Lung microvascular endothelial cell (primary cell): ENCODE data around the gene GTF2IRD2. TPM values are rescaled to one million over a fixed set of nuclear protein-coding genes. Genes with fewer than 3 reads are reported as not detected.
A peak's percentile ranks its signal among the peaks of the same experiment; 100 is the strongest.
"Not testable (repeated sequence)": the region's sequence is repeated elsewhere in the genome, so short reads cannot be mapped to it uniquely, and the experiment has no call there.

ENCODE experiments used
- DNase-seq, 2 donors: peaks; one replicate each; pipeline versions ENCODE4 v3.0.0 to v3.0.0-alpha.2; 2010; ENCODE audit warnings: low read depth in 2 of 2
- total RNA-seq: library from RNA; depleted of rRNA; stranded (reverse); fragments of >200 nt; gene quantifications from 2 replicates; pipeline ENCODE4 v1.2.1, GENCODE V29; 2014

Gene GTF2IRD2
- total RNA-seq = 4.6 and 5.4 TPM in 2 replicates

- not testable (repeated sequence) for DNase-seq
Observed at GRCh38 chr7:74850833-74851721, at the start of gene GTF2IRD2. GTF2IRD2 (minus strand) TSS chr7:74851605; CDS start chr7:74836378, 15,227 bp downstream.

GRCh38 chr7:74890158-74891123 is 39.0 kb upstream of the GTF2IRD2 start:
- DNase-seq = peak; percentile 79 to 80

- not testable (repeated sequence) for DNase-seq
Observed at GRCh38 chr7:74889518-74890129, 38.2 kb upstream of the GTF2IRD2 start.

- DNase-seq = not testable (repeated sequence)
Observed at GRCh38 chr7:74885295-74885694, 33.9 kb upstream of the GTF2IRD2 start.

GRCh38 chr7:74882110-74882509 is 30.7 kb upstream of the GTF2IRD2 start:
- DNase-seq = not testable (repeated sequence)

- DNase-seq = peak in 1 of 2 donors; percentile 17
Observed at GRCh38 chr7:74874748-74875512, 23.5 kb upstream of the GTF2IRD2 start.

- not testable (repeated sequence) for DNase-seq
Observed at GRCh38 chr7:74874104-74874747, 22.8 kb upstream of the GTF2IRD2 start.

GRCh38 chr7:74872542-74872941 is 21.1 kb upstream of the GTF2IRD2 start:
- not testable (repeated sequence) for DNase-seq

- not testable (repeated sequence) for DNase-seq
Observed at GRCh38 chr7:74865777-74866176, 14.4 kb upstream of the GTF2IRD2 start.

GRCh38 chr7:74849853-74850252 is 1.6 kb downstream of the GTF2IRD2 start:
- not testable (repeated sequence) for DNase-seq

GRCh38 chr7:74830411-74830810 is 21.0 kb downstream of the GTF2IRD2 start:
- DNase-seq = not testable (repeated sequence)

- DNase-seq = not testable (repeated sequence)
Observed at GRCh38 chr7:74829959-74830358, 21.4 kb downstream of the GTF2IRD2 start.

- not testable (repeated sequence) for DNase-seq
Observed at GRCh38 chr7:74821259-74821658, 30.1 kb downstream of the GTF2IRD2 start.

GRCh38 chr7:74820146-74820805 is 31.1 kb downstream of the GTF2IRD2 start:
- not testable (repeated sequence) for DNase-seq

- not testable (repeated sequence) for DNase-seq
Observed at GRCh38 chr7:74815882-74816281, 35.5 kb downstream of the GTF2IRD2 start.

GRCh38 chr7:74798644-74799043 is 52.8 kb downstream of the GTF2IRD2 start:
- DNase-seq = not testable (repeated sequence)

- DNase-seq = not testable (repeated sequence)
Observed at GRCh38 chr7:74797848-74798622, 53.4 kb downstream of the GTF2IRD2 start.

- not testable (repeated sequence) for DNase-seq
Observed at GRCh38 chr7:74789200-74789736, 62.1 kb downstream of the GTF2IRD2 start.
